HG03442 (cell line): ENCODE measurements around the gene CKAP2L.
"Not testable (repeated sequence)": the region's sequence is repeated elsewhere in the genome, so short reads cannot be mapped to it uniquely, and the experiment has no call there.

Experiments
- ATAC-seq: cut with Tn5 transposase; IDR thresholded peaks from one replicate; pipeline ENCODE4 v1.9.1; 2021; ENCODE audit warnings: mild to moderate bottlenecking, moderate library complexity; ENCODE audit not compliant: unreplicated experiment

CKAP2L gene

GRCh38 chr2:112727276-112728028 lies 37.0 kb downstream of the CKAP2L start:
- ATAC-seq, result no peak

- ATAC-seq, result peak; percentile 71
These were observed 37.8 kb downstream of the CKAP2L start for GRCh38 chr2:112726487-112727190.

- ATAC-seq, result peak; percentile 45
These were observed 38.6 kb downstream of the CKAP2L start for GRCh38 chr2:112725545-112726457.

GRCh38 chr2:112724591-112725525 lies 39.6 kb downstream of the CKAP2L start:
- no peak for ATAC-seq

- ATAC-seq, result no peak
These were observed 40.4 kb downstream of the CKAP2L start for GRCh38 chr2:112723995-112724394.

- no peak for ATAC-seq
These were observed 40.9 kb downstream of the CKAP2L start for GRCh38 chr2:112723547-112723940.

GRCh38 chr2:112722816-112723546 lies 41.4 kb downstream of the CKAP2L start:
- ATAC-seq, result no peak

- ATAC-seq, result no peak
These were observed 42.4 kb downstream of the CKAP2L start for GRCh38 chr2:112721819-112722522.

- no peak for ATAC-seq
These were observed 43.6 kb downstream of the CKAP2L start, which contains the start of gene NT5DC4 for GRCh38 chr2:112720785-112721184. TSS of gene NT5DC4 (plus strand) at chr2:112721020. CDS start at chr2:112721080, 60 bp downstream.

- no peak for ATAC-seq
These were observed 45.5 kb downstream of the CKAP2L start for GRCh38 chr2:112718863-112719370.

- not testable (repeated sequence) for ATAC-seq
These were observed 47.5 kb downstream of the CKAP2L start for GRCh38 chr2:112716826-112717352.

- ATAC-seq, result not testable (repeated sequence)
These were observed 48.3 kb downstream of the CKAP2L start for GRCh38 chr2:112716094-112716493.

GRCh38 chr2:112714836-112715631 lies 49.4 kb downstream of the CKAP2L start:
- ATAC-seq, result no peak

GRCh38 chr2:112714331-112714730 lies 50.1 kb downstream of the CKAP2L start:
- ATAC-seq, result no peak

- no peak for ATAC-seq
These were observed 50.5 kb downstream of the CKAP2L start for GRCh38 chr2:112713926-112714325.

- no peak for ATAC-seq
These were observed 50.9 kb downstream of the CKAP2L start for GRCh38 chr2:112713585-112713925.

GRCh38 chr2:112712903-112713584 lies 51.4 kb downstream of the CKAP2L start:
- no peak for ATAC-seq
